Spinal cord (tissue), 10 donors: ENCODE data around the gene GRM7. TPM values are rescaled to one million over a fixed set of nuclear protein-coding genes. Genes with fewer than 3 reads are reported as not detected.
A peak's percentile ranks its signal among the peaks of the same experiment; 100 is the strongest.

Source experiments
- DNase-seq, 6 donors: peaks; one replicate each; pipeline versions ENCODE4 v3.0.0 to v3.0.0-alpha.2; 2013 to 2015; ENCODE audit warnings: low spot score in 6 of 6, low read depth in 4 of 6
- H3K27ac ChIP-seq: one replicate; pipeline ENCODE4 v1.5.1; 2013; ENCODE audit warnings: low read depth, low read length, control low read depth
- H3K27me3 ChIP-seq: one replicate; pipeline ENCODE4 v1.6.1; 2013; ENCODE audit warnings: low read length; ENCODE audit not compliant: control insufficient read depth, insufficient read depth
- H3K36me3 ChIP-seq: one replicate; pipeline ENCODE4 v1.6.1; 2013; ENCODE audit warnings: low read length; ENCODE audit not compliant: control insufficient read depth, insufficient read depth
- H3K4me1 ChIP-seq: one replicate; pipeline ENCODE4 v1.6.1; 2013; ENCODE audit warnings: low read length; ENCODE audit not compliant: control insufficient read depth, insufficient read depth
- H3K4me3 ChIP-seq: one replicate; pipeline ENCODE4 v1.5.1; 2013; ENCODE audit warnings: low read depth, low read length, control low read depth
- H3K9me3 ChIP-seq: one replicate; pipeline ENCODE4 v1.6.1; 2013; ENCODE audit warnings: low read length; ENCODE audit not compliant: control insufficient read depth, insufficient read depth
- WGBS: methylation state at CpG from one replicate; pipeline ENCODE4 v1.1.5; 2013; ENCODE audit warnings: missing lambda C conversion rate; ENCODE audit not compliant: insufficient coverage; 5-methylcytosine and 5-hydroxymethylcytosine counted together
- polyA plus RNA-seq, 2 donors: library from polyadenylated mRNA; unstranded; fragments of 120-200 nt; gene quantifications; one replicate each; pipeline ENCODE4 v1.2.1, GENCODE V29; 2013; ENCODE audit not compliant: insufficient read length in 2 of 2
- total RNA-seq, 2 donors: library from RNA; depleted of rRNA in 1 of 2; stranded (reverse); fragments of 120-200 nt in 1 of 2; fragments of >200 nt in 1 of 2; gene quantifications; one replicate each; pipeline versions ENCODE4 v1.2.3 to v1.2.4, GENCODE V29; 2013 to 2014
- donor health status: healthy.

Gene GRM7
- total and polyA plus RNA-seq, 4 donors, result 9.6 to 37.0 (median 30.3) TPM

GRCh38 chr3:7728566-7729519 is 867.9 kb downstream of the GRM7 start:
- H3K36me3 ChIP-seq, result no peaks in the 10 kb centered on the region
- no peaks in the 10 kb centered on the region for H3K4me1 ChIP-seq
- H3K9me3 ChIP-seq, result no peaks in the 10 kb centered on the region
- no peak for DNase-seq
- H3K4me3 ChIP-seq, result no peak overlapping the region
- 100% methylated on average over 2 of the region's 7 CpGs for WGBS
- H3K27me3 ChIP-seq, result no peaks in the 10 kb centered on the region
- no peak overlapping the region for H3K27ac ChIP-seq

- Histone ChIP-seq H3K36me3 (no peaks in the 10 kb centered on the region), H3K4me3 (no peak overlapping the region), H3K27me3 (no peaks in the 10 kb centered on the region), H3K27ac (no peak overlapping the region), H3K9me3 (no peaks in the 10 kb centered on the region), H3K4me1 (no peaks in the 10 kb centered on the region)
- no peak for DNase-seq
- no CpG with 5 or more reads among the region's 1 CpG for WGBS
Measured at GRCh38 chr3:7733933-7734332, 873.0 kb downstream of the GRM7 start.

- no peaks in the 10 kb centered on the region for H3K4me1 ChIP-seq
- H3K36me3 ChIP-seq, result no peaks in the 10 kb centered on the region
- no peak overlapping the region for H3K4me3 ChIP-seq
- H3K27ac ChIP-seq, result no peak overlapping the region
- no peaks in the 10 kb centered on the region for H3K27me3 ChIP-seq
- no peak for DNase-seq
- no peaks in the 10 kb centered on the region for H3K9me3 ChIP-seq
Measured at GRCh38 chr3:7734456-7734855, 873.5 kb downstream of the GRM7 start.

DNA sequence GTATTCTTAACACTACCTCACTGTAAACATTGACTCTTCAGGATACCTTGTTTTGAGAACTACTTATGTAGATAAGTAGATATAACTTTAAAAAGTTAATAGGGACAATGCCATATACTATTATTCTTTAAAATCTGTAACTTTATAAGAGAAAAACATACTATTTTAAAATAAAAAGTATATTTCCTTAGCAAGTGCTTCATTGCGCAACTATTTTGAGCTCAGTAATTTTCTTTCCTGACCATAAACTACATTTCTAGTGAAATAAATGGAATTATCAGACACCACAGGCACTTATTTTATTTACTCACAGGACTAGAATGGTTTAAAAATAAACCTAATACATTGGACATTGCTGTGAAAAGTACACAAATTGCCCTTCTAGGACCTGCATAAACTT is 876.3 kb downstream of the GRM7 start:
- DNase-seq, result no peak
- no peak overlapping the region for H3K4me3 ChIP-seq
- no CpG with 5 or more reads among the region's 1 CpG for WGBS
- no peaks in the 10 kb centered on the region for H3K9me3 ChIP-seq
- H3K4me1 ChIP-seq, result no peaks in the 10 kb centered on the region
- H3K27ac ChIP-seq, result no peak overlapping the region
- H3K27me3 ChIP-seq, result no peaks in the 10 kb centered on the region
- no peaks in the 10 kb centered on the region for H3K36me3 ChIP-seq

DNA sequence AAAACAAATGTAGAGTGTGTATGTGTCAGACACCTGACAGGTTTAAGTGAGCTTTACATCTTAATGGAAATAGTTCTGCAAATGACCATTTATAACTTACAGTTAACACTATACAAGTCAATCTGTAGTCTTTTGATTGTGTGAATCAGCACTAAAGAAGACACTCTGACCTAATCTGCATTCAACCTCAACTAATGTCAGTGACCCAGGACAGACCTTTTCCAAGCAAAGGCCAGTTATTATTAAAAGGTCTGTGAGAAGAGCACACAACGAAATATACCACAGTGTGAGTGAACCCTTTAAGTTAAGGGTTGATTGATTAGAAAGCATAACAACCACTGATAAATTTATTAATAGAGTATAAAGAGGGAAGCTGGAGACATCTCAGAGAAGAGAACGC is 878.8 kb downstream of the GRM7 start:
- Histone ChIP-seq H3K27me3 (no peaks in the 10 kb centered on the region), H3K27ac (no peak overlapping the region), H3K4me3 (no peak overlapping the region), H3K4me1 (peaks cover 3% of the 10 kb centered on the region), H3K36me3 (no peaks in the 10 kb centered on the region), H3K9me3 (no peaks in the 10 kb centered on the region)
- WGBS, result 100% methylated on average over 1 of the region's 2 CpGs
- no peak for DNase-seq

DNA sequence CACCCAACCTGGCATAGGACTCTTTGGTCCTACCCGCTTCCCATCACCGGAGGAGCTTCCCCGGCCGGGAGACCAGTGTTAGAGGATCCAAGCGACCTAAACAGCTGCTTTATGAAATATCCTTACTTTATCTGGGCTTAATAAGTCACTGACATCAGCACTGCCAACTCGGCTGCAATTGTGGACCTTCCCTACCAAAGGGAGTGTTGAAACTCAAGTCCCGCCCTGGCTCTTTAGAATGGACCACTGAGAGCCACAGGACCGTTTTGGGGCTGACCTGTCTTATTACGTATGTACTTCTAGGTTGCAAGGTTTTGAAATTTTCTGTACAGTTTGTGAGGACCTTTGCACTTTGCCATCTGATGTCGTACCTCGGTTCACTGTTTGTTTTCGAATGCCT is 879.5 kb downstream of the GRM7 start:
- Histone ChIP-seq H3K4me1 (peaks cover 3% of the 10 kb centered on the region), H3K36me3 (no peaks in the 10 kb centered on the region), H3K27me3 (no peaks in the 10 kb centered on the region), H3K27ac (no peak overlapping the region), H3K4me3 (no peak overlapping the region), H3K9me3 (no peaks in the 10 kb centered on the region)
- WGBS, result 94% methylated on average over 9 of the region's 12 CpGs
- no peak for DNase-seq

- peaks cover 3% of the 10 kb centered on the region for H3K4me1 ChIP-seq
- H3K27ac ChIP-seq, result no peak overlapping the region
- H3K36me3 ChIP-seq, result no peaks in the 10 kb centered on the region
- DNase-seq, result peak in 1 of 6 donors; percentile 39
- H3K27me3 ChIP-seq, result no peaks in the 10 kb centered on the region
- H3K9me3 ChIP-seq, result no peaks in the 10 kb centered on the region
- H3K4me3 ChIP-seq, result no peak overlapping the region
Measured at GRCh38 chr3:7744850-7745249, 883.9 kb downstream of the GRM7 start.

DNA sequence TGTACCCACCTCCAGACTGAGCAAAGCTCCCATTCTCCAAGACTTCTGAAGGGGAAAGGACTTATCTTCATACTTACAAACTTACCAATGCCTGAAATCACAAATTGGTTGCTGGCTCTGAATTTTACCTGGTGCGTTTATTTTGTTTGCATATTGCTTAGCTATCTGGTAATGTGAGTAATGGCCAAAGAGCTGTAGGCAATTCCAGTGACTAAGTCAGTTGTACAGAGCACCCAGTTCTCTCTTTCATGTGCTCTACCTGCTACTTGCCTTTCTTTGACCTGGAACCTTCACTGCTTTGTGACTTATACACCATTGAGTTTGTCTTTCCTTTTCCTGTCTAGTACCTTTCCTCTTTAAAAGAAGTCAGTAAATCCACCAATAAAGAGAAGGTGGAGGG is 884.8 kb downstream of the GRM7 start:
- no peak overlapping the region for H3K4me3 ChIP-seq
- H3K27ac ChIP-seq, result no peak overlapping the region
- H3K4me1 ChIP-seq, result peaks cover 3% of the 10 kb centered on the region
- no peaks in the 10 kb centered on the region for H3K36me3 ChIP-seq
- WGBS, result 100% methylated on average over 1 of the region's 1 CpG
- no peaks in the 10 kb centered on the region for H3K9me3 ChIP-seq
- no peak for DNase-seq
- H3K27me3 ChIP-seq, result no peaks in the 10 kb centered on the region

- Histone ChIP-seq H3K36me3 (no peaks in the 10 kb centered on the region), H3K27ac (no peak overlapping the region), H3K27me3 (no peaks in the 10 kb centered on the region), H3K9me3 (no peaks in the 10 kb centered on the region), H3K4me1 (no peaks in the 10 kb centered on the region), H3K4me3 (no peak overlapping the region)
- no peak for DNase-seq
- WGBS, result 90% methylated on average over 2 of the region's 4 CpGs
Measured at GRCh38 chr3:7749931-7750695, 889.2 kb downstream of the GRM7 start.

GRCh38 chr3:7752005-7752404 is 891.1 kb downstream of the GRM7 start:
- no CpG with 5 or more reads among the region's 1 CpG for WGBS
- no peaks in the 10 kb centered on the region for H3K36me3 ChIP-seq
- no peak overlapping the region for H3K4me3 ChIP-seq
- no peaks in the 10 kb centered on the region for H3K27me3 ChIP-seq
- DNase-seq, result no peak
- no peaks in the 10 kb centered on the region for H3K4me1 ChIP-seq
- no peak overlapping the region for H3K27ac ChIP-seq
- H3K9me3 ChIP-seq, result no peaks in the 10 kb centered on the region
